ENCODE results near the gene RNF130. TPM values are rescaled to one million over a fixed set of nuclear protein-coding genes. Genes with fewer than 3 reads are reported as not detected.
"Not testable (repeated sequence)": the region's sequence is repeated elsewhere in the genome, so short reads cannot be mapped to it uniquely, and the experiment has no call there.

Gene RNF130
- polyA plus RNA-seq, 3 donors = 69.1 to 72.3 (median 72.2) TPM

- no peak for DNase-seq (ENCODE audit: low read depth in 3 of 3, low spot score in 2 of 3)
Observed at GRCh38 chr5:180104168-180104530, 32.6 kb upstream of the RNF130 start.

GRCh38 chr5:180103487-180104167 is 32.1 kb upstream of the RNF130 start:
- no peak for DNase-seq (ENCODE audit: low read depth in 3 of 3, low spot score in 2 of 3)

GRCh38 chr5:180102636-180103035 is 31.1 kb upstream of the RNF130 start:
- DNase-seq (ENCODE audit: low read depth in 3 of 3, low spot score in 2 of 3) = no peak

GRCh38 chr5:180101451-180102105 is 30.0 kb upstream of the RNF130 start:
- no peak for DNase-seq (ENCODE audit: low read depth in 3 of 3, low spot score in 2 of 3)

GRCh38 chr5:180100621-180101450 is 29.3 kb upstream of the RNF130 start:
- DNase-seq (ENCODE audit: low read depth in 3 of 3, low spot score in 2 of 3) = no peak

- DNase-seq (ENCODE audit: low read depth in 3 of 3, low spot score in 2 of 3) = no peak
Observed at GRCh38 chr5:180099733-180100611, 28.4 kb upstream of the RNF130 start.

- DNase-seq (ENCODE audit: low read depth in 3 of 3, low spot score in 2 of 3) = no peak
Observed at GRCh38 chr5:180098991-180099732, 27.6 kb upstream of the RNF130 start.

- DNase-seq (ENCODE audit: low read depth in 3 of 3, low spot score in 2 of 3) = no peak
Observed at GRCh38 chr5:180098526-180098925, 27.0 kb upstream of the RNF130 start.

GRCh38 chr5:180097926-180098325 is 26.4 kb upstream of the RNF130 start:
- DNase-seq (ENCODE audit: low read depth in 3 of 3, low spot score in 2 of 3) = no peak

GRCh38 chr5:180097163-180097894 is 25.8 kb upstream of the RNF130 start:
- no peak for DNase-seq (ENCODE audit: low read depth in 3 of 3, low spot score in 2 of 3)

GRCh38 chr5:180096616-180097015 is 25.1 kb upstream of the RNF130 start:
- DNase-seq (ENCODE audit: low read depth in 3 of 3, low spot score in 2 of 3) = no peak

- no peak for DNase-seq (ENCODE audit: low read depth in 3 of 3, low spot score in 2 of 3)
Observed at GRCh38 chr5:180095545-180095944, 24.0 kb upstream of the RNF130 start.

GRCh38 chr5:180093651-180094382 is 22.3 kb upstream of the RNF130 start:
- DNase-seq (ENCODE audit: low read depth in 3 of 3, low spot score in 2 of 3) = no peak

- no peak for DNase-seq (ENCODE audit: low read depth in 3 of 3, low spot score in 2 of 3)
Observed at GRCh38 chr5:180093241-180093640, 21.7 kb upstream of the RNF130 start.

- no peak for DNase-seq (ENCODE audit: low read depth in 3 of 3, low spot score in 2 of 3)
Observed at GRCh38 chr5:180090769-180091546, 19.4 kb upstream of the RNF130 start.

GRCh38 chr5:180090098-180090768 is 18.7 kb upstream of the RNF130 start:
- DNase-seq (ENCODE audit: low read depth in 3 of 3, low spot score in 2 of 3) = peak; percentile 63 to 71 (median 70)

GRCh38 chr5:180089628-180090027 is 18.1 kb upstream of the RNF130 start:
- not testable (repeated sequence) for DNase-seq (ENCODE audit: low read depth in 3 of 3, low spot score in 2 of 3)
